Activated effector memory CD4-positive, alpha-beta T cell treated with anti-CD3 and anti-CD28 coated beads, Interleukin-2, amount 50 U/mL, for 16 hours (primary cell): ENCODE results near the gene HEMK1.

Source experiments
- DNase-seq: peaks from one replicate; pipeline ENCODE4 v3.0.0-alpha.2; 2020

Gene HEMK1

GRCh38 chr3:50545781-50546180 lies 23.5 kb upstream of the HEMK1 start:
- DNase-seq, result no peak

GRCh38 chr3:50549226-50549625 lies 20.1 kb upstream of the HEMK1 start:
- DNase-seq, result no peak

GRCh38 chr3:50550079-50550736 lies 19.1 kb upstream of the HEMK1 start:
- DNase-seq, result peak; percentile 86

- DNase-seq, result no peak
Observed at GRCh38 chr3:50551054-50551659, 18.2 kb upstream of the HEMK1 start.

- DNase-seq, result no peak
Observed at GRCh38 chr3:50551681-50552435, 17.5 kb upstream of the HEMK1 start.

- DNase-seq, result no peak
Observed at GRCh38 chr3:50552598-50552997, 16.7 kb upstream of the HEMK1 start.

GRCh38 chr3:50554553-50554952 lies 14.8 kb upstream of the HEMK1 start:
- DNase-seq, result no peak

- DNase-seq, result no peak
Observed at GRCh38 chr3:50557106-50557505, 12.2 kb upstream of the HEMK1 start.

- no peak for DNase-seq
Observed at GRCh38 chr3:50557915-50558314, 11.4 kb upstream of the HEMK1 start.

GRCh38 chr3:50559702-50560101 lies 9.6 kb upstream of the HEMK1 start:
- no peak for DNase-seq

GRCh38 chr3:50562861-50563260 lies 6.5 kb upstream of the HEMK1 start:
- DNase-seq, result no peak

GRCh38 chr3:50563867-50564266 lies 5.5 kb upstream of the HEMK1 start:
- DNase-seq, result no peak

- DNase-seq, result no peak
Observed at GRCh38 chr3:50564321-50564720, 5.0 kb upstream of the HEMK1 start.

GRCh38 chr3:50567011-50567385 lies 2.3 kb upstream of the HEMK1 start:
- no peak for DNase-seq

GRCh38 chr3:50567386-50568167 lies 1.7 kb upstream of the HEMK1 start, which contains the start of gene C3orf18:
C3orf18 (minus strand) TSS chr3:50567747; CDS start chr3:50565699, 2,048 bp downstream.
- DNase-seq, result peak; percentile 98

- DNase-seq, result no peak
Observed at GRCh38 chr3:50570508-50571279, 1.4 kb downstream of the HEMK1 start.

GRCh38 chr3:50571486-50571885 lies 2.2 kb downstream of the HEMK1 start:
- DNase-seq, result no peak

- DNase-seq, result peak; percentile 93
Observed at GRCh38 chr3:50572158-50572557, 2.8 kb downstream of the HEMK1 start.

- DNase-seq, result peak; percentile 81
Observed at GRCh38 chr3:50572801-50573371, 3.6 kb downstream of the HEMK1 start.

GRCh38 chr3:50573566-50574443 lies 4.5 kb downstream of the HEMK1 start:
- peak; percentile 88 for DNase-seq

- DNase-seq, result no peak
Observed at GRCh38 chr3:50574444-50574831, 5.1 kb downstream of the HEMK1 start.
